HG03175 (cell line): ENCODE measurements around the gene COQ8A.

Source experiments
- ATAC-seq: cut with Tn5 transposase; IDR thresholded peaks from one replicate; pipeline ENCODE4 v1.9.1; 2021; ENCODE audit warnings: mild to moderate bottlenecking, moderate library complexity; ENCODE audit not compliant: unreplicated experiment

COQ8A gene

GRCh38 chr1:226971765-226972164, 31.7 kb downstream of the COQ8A start:
- no peak for ATAC-seq

DNA sequence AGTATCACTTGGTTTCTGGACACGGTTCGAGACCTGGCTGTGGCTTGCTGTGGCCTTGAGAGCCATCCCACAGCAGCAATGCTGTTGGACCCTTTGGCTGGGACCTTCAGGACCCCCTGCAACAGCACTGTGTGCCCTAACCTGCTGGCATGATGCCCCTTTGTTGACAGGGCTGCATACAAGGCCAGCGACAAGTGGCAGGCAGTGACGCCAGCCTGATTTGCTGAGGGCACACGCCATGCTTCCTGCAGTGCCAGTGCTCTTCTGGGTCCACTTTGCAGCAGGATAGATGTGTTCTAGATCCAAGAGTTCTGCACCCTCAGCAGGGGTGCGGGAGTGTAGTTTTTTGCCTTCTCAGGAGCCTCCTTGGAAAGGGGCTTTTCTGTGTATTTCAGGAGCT, 32.8 kb downstream of the COQ8A start:
- ATAC-seq: no peak

GRCh38 chr1:226973371-226973897, 33.3 kb downstream of the COQ8A start:
- ATAC-seq: no peak

DNA sequence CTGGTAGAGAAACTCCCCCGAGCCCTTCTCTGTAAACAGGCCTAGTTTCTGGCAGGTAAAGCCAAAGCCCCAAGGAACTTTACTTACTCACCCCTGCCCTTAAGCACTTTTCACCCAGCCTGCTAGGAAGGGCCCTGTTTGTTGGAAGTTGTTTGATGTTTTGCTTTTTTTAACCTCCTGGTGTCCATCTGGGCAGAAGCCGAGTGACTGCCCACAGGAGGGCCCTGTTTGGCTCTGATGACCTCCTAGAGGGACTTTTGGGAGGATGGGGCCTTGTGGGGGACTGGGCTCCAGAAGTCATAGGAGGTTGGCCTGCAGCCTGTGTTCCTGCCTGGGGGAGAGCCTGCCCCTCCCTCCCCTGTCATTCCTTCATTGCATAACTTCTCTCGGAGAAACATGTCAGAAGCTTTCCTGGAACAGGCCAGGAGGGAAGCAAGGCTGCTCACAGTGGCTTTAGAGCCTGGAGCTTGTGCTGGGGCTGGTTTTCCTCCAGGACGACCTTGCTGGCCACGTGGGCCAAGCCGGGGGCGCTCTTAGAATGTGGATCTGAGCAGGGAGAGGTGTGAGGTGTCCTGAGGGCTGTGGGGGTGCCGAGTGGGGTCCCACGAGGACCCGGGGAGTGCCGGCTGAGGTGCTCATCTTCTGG, 33.9 kb downstream of the COQ8A start:
- ATAC-seq: no peak

- no peak for ATAC-seq
Observed at GRCh38 chr1:226974544-226975258, 34.6 kb downstream of the COQ8A start.

GRCh38 chr1:226975259-226976250, 35.5 kb downstream of the COQ8A start:
- no peak for ATAC-seq

DNA sequence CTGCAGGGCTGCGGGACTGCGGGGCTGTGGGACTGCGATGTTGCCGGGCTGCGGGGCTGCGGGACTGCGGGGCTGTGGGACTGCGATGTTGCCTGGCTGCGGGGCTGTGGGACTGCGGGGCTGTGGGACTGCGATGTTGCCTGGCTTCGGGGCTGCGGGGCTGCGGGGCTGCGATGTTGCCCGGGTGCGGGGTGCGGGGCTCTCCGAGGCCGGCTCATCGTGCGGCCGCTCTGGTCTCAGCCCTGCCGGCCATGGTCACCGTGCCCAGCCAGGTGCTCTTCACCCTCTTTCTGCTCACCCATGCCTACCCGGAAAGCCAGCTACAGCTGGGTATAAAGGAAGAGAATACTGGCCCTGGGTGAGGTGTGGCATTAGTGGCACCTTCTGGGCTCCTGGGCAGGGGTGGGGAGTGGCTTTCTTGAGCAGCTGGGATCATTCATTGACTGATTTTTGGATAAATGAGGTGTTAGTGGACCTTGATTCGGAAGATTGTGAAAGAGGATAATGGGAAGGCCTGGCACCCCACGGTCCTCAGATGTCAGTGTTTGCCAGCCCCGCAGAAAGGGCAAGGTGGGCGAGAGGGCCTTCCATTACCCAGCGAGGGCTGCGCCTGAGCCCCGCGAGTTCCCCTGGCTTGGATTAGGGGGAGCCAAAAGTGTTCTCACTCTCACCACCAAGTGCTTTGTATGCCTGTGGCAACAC, 36.3 kb downstream of the COQ8A start:
- no peak for ATAC-seq

DNA sequence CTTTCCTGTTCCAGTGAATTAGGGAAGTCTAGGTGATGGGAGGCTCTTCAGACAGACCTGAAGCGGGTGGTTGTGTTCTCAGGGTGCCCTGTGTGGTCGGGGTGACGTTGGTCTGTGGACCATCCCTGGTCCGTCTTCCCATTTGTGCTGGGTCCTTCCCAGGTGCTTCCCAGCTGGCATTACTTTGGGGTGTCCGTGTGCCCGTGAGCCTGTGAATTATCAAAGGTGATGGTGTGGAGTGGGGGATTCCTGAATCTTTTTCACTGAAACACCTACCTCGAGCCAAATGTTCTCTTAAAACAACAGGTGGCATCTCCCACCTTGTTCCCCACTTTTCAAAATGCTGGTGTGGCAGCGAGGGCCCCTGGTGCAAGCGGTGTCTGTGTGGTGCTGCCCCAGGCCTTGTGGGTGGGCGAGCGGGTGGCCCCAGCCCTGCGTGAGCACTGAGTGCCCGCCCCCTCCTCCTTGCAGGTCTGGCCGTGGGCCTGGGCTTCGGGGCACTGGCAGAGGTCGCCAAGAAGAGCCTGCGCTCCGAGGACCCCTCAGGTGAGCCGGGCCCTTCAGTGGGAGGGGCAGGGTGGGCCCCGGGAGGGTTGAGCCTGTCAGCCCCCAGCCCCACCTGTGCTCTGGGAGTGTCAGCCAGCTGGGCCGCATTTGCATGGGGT, 37.0 kb downstream of the COQ8A start:
- no peak for ATAC-seq

DNA sequence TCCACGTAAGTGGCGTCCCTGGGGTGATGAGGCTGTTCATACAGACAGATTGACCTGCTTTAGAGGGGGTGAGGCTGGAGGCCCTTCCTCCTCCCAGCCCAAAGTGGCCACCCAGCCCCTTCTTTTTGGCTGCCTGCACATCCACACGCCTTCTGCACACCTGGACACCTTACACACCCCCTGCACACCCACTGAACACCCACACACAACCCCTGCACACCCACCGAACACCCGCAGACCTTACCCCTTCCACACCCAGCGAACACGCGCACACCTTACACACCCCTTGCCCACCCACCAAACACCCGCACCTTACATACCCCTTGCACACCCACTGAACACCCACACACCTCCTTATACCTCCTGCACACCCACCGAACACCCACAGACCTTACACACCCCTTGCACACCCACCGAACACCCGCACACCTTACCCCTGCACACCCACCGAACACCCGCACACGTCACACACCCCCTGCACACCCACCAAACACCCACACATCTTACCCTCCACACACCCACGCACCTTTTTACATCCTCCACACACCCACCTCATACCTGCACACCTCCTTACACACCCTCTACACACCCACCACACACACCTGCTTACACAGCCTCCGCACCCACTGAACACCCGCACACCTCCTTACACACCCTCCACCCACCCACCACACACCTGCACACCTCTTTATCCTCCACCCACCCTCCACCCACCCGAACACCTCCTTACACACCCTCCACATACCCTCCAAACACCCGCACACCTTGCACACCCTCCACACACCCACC, 37.7 kb downstream of the COQ8A start:
- no peak for ATAC-seq

DNA sequence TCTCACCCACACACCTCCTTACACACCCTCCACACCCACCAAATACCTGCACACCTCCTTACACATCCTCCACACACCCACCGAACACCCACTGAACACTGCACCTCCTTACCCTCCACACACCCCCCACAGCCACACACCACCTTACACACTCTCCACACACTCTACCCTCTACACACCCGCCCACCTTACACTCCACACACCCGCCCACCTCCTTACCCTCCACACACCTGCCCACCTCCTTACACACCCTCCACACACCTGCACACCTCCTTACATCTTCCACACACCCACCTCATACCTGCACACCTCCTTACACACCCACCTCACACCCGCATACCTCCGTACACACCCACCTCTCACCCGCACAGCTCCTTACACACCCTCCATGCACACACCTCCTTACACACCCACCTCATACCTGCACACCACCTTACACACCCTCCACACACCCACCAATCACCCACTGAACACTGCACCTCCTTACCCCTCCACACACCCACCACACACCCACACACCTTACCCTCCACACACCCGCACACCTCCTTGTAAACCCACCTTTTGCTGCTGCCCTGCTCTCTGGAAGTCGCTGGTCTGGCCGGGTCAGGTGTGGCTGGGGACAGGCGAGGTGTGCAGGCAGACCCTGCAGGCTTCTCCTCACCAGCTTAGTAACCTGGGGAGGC, 38.5 kb downstream of the COQ8A start:
- no peak for ATAC-seq

GRCh38 chr1:226979115-226979516, 39.0 kb downstream of the COQ8A start:
- no peak for ATAC-seq

DNA sequence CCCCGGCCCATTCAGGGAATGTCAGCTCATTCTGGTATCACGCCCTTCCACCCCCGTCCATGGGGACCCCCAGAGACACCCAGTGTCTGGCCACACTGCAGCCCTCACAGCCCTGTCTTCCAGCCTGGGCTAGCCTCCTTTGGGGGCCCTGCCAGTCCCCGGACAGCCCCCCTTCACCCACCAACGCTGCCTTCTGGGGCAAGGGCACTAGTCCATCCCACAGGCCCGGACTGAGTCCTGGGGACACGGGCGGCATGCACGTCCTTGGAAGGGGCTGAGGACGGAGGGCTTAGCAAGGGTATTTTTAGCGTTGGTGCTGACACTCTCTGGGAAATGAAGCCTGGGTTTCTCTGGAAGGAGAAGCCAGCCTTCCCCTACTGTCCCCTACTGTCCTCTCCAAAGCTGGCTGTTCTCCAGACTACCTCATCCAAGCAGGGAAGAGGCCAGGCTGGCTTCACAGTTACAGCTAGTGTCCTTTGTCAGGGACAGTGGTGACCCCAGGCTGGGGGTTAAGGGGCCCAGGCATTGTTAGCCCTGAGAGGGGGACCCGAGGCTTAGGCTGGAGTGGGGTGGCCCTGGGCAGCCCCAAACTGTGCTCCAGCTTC, 39.5 kb downstream of the COQ8A start:
- ATAC-seq: no peak

GRCh38 chr1:226980122-226980560, 40.0 kb downstream of the COQ8A start:
- ATAC-seq: no peak

- ATAC-seq: no peak
Observed at GRCh38 chr1:226980565-226981385, 40.7 kb downstream of the COQ8A start.

DNA sequence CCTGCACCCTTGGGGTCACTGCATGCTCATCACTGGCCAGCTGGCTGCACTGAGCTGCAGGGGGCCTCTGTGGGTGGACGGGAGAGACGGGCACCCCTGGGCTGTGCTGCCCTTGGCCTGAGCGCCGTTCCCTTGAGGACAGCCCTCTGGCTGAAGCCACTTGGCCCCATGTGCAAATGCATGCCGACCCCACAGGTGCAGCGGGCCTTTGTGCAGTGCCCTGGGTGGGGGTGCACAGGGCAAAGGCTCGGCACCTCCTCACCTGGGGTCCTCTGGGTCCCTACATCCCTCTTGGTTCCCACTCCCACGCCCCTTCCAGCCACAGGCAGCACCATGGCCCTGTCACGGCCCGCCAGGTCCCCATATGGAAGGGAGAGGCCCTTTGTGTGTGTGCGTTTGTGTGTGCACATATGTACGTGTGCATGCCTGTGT, 41.3 kb downstream of the COQ8A start:
- no peak for ATAC-seq

DNA sequence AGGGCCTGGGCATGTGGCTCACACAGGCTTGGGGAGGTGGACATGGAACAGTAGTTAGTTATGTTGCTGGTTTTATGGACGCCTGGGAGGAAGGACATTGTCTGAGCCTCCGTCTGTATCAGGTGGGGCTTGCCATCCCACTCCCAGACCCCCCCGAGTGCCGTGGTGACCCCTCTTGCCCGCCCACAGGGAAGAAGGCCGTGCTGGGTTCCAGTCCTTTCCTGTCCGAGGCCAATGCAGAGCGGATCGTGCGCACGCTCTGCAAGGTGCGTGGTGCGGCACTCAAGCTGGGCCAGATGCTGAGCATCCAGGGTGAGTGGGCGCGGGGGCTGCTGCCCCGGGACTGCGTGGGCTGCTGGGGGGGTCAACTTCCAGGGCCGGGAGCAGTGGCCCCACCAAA, 41.7 kb downstream of the COQ8A start:
- ATAC-seq: no peak

GRCh38 chr1:226982451-226983177, 42.5 kb downstream of the COQ8A start:
- ATAC-seq: no peak
